ENCODE data around the gene PAGE1.

Gene PAGE1

DNA sequence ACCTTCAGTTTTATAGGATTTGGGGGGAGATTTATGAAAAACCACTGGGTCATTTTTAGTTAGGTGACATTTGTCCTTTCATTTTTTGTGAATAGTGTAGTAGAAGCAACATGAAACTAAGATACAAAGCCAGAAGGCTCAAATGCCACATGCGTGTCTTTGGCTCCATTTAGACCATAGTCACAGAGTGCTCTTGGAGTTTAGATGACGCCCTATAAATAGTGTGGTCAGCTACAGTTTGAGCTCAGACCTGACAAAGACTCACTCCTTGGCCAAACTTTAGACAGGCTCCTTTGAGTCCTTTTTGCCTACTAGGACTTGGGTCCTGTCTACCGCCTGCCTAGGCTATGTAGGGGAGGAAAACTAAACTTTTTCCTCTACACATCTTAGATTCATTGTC is 16.8 kb upstream of the PAGE1 start:
- Histone ChIP-seq H3K9ac (ENCODE audit: insufficient read length, low read depth) (no peak overlapping the region), H3K9me3 (ENCODE audit: insufficient read depth, low read length) (no peaks in the 10 kb centered on the region), H3K4me1 (ENCODE audit: insufficient read depth, insufficient read length) (peaks cover 3% of the 10 kb centered on the region), H3K27me3 (ENCODE audit: insufficient read depth, insufficient read length) (no peaks in the 10 kb centered on the region), H3K36me3 (ENCODE audit: insufficient read depth, insufficient read length, low read length) (no peaks in the 10 kb centered on the region), H3K4me3 (ENCODE audit: insufficient read length, low read depth) (no peak overlapping the region)
- no peak for DNase-seq (ENCODE audit: low read depth, low spot score)
- TF ChIP-seq SUZ12 (IDR thresholded peaks at IDR 0.05; ENCODE audit: extremely low read depth, insufficient read depth, insufficient read length), result no peak
- TF ChIP-seq ZNF274 (IDR thresholded peaks at IDR 0.05; ENCODE audit: low read depth, low read length), result no peak
- TF ChIP-seq YY1 (IDR thresholded peaks at IDR 0.05; ENCODE audit: insufficient read depth, insufficient read length), result no peak

DNA sequence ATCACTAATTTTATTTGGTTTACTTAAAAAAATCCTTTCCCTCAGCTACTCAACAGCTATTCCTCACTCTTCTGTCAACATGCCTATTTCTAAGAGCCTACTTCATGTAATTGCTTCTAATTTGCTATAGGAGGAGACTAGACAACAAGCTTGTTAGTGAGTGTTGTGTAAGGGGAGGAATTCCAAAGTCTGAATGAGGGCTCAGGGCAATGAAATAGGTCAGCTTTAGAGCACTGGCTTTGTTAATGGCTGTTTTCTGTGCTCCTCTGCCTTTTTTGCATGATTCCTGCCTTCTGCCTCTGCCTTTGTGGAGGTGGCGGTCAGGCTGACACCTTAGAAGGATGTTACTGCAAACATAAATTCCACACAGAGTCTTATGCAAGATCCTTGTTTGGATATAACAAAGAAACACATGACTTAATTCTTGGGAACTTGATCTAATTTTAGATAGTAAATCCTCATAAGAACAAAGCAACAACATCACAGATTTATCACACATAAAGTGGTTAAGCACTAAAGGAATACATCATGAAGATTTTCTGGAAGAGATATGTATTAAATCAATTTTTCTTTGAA is 15.0 kb upstream of the PAGE1 start:
- peak; percentile 33 for DNase-seq (ENCODE audit: low read depth, low spot score)
- H3K4me3 ChIP-seq (ENCODE audit: insufficient read length, low read depth), result no peak overlapping the region
- no peak overlapping the region for H3K9ac ChIP-seq (ENCODE audit: insufficient read length, low read depth)
- no peaks in the 10 kb centered on the region for H3K36me3 ChIP-seq (ENCODE audit: insufficient read depth, insufficient read length, low read length)
- TF ChIP-seq ZNF274 (IDR thresholded peaks at IDR 0.05; ENCODE audit: low read depth, low read length), result no peak
- TF ChIP-seq SUZ12 (IDR thresholded peaks at IDR 0.05; ENCODE audit: extremely low read depth, insufficient read depth, insufficient read length), result no peak
- TF ChIP-seq YY1 (IDR thresholded peaks at IDR 0.05; ENCODE audit: insufficient read depth, insufficient read length), result no peak
- H3K27me3 ChIP-seq (ENCODE audit: insufficient read depth, insufficient read length), result no peaks in the 10 kb centered on the region
- peaks cover 3% of the 10 kb centered on the region for H3K4me1 ChIP-seq (ENCODE audit: insufficient read depth, insufficient read length)
- no peaks in the 10 kb centered on the region for H3K9me3 ChIP-seq (ENCODE audit: insufficient read depth, low read length)

- Histone ChIP-seq H3K27me3 (ENCODE audit: insufficient read depth, insufficient read length) (no peaks in the 10 kb centered on the region), H3K4me3 (ENCODE audit: insufficient read length, low read depth) (no peak overlapping the region), H3K36me3 (ENCODE audit: insufficient read depth, insufficient read length, low read length) (no peaks in the 10 kb centered on the region), H3K4me1 (ENCODE audit: insufficient read depth, insufficient read length) (no peaks in the 10 kb centered on the region), H3K9ac (ENCODE audit: insufficient read length, low read depth) (no peak overlapping the region), H3K9me3 (ENCODE audit: insufficient read depth, low read length) (no peaks in the 10 kb centered on the region)
- no peak for TF ChIP-seq SUZ12 (IDR thresholded peaks at IDR 0.05; ENCODE audit: extremely low read depth, insufficient read depth, insufficient read length)
- TF ChIP-seq YY1 (IDR thresholded peaks at IDR 0.05; ENCODE audit: insufficient read depth, insufficient read length), result no peak
- TF ChIP-seq ZNF274 (IDR thresholded peaks at IDR 0.05; ENCODE audit: low read depth, low read length), result no peak
- no peak for DNase-seq (ENCODE audit: low read depth, low spot score)
Observed at GRCh38 chrX:49704691-49705404, 9.1 kb upstream of the PAGE1 start.

- H3K4me1 ChIP-seq (ENCODE audit: insufficient read depth, insufficient read length), result no peaks in the 10 kb centered on the region
- no peaks in the 10 kb centered on the region for H3K9me3 ChIP-seq (ENCODE audit: insufficient read depth, low read length)
- no peaks in the 10 kb centered on the region for H3K36me3 ChIP-seq (ENCODE audit: insufficient read depth, insufficient read length, low read length)
- no peak overlapping the region for H3K9ac ChIP-seq (ENCODE audit: insufficient read length, low read depth)
- DNase-seq (ENCODE audit: low read depth, low spot score), result no peak
- no peaks in the 10 kb centered on the region for H3K27me3 ChIP-seq (ENCODE audit: insufficient read depth, insufficient read length)
- H3K4me3 ChIP-seq (ENCODE audit: insufficient read length, low read depth), result no peak overlapping the region
- TF ChIP-seq SUZ12 (IDR thresholded peaks at IDR 0.05; ENCODE audit: extremely low read depth, insufficient read depth, insufficient read length) (no peak), YY1 (IDR thresholded peaks at IDR 0.05; ENCODE audit: insufficient read depth, insufficient read length) (no peak), ZNF274 (IDR thresholded peaks at IDR 0.05; ENCODE audit: low read depth, low read length) (no peak)
Observed at GRCh38 chrX:49701933-49702332, 6.1 kb upstream of the PAGE1 start.

GRCh38 chrX:49701323-49701722 is 5.5 kb upstream of the PAGE1 start:
- TF ChIP-seq ZNF274 (IDR thresholded peaks at IDR 0.05; ENCODE audit: low read depth, low read length), result no peak
- no peak for TF ChIP-seq SUZ12 (IDR thresholded peaks at IDR 0.05; ENCODE audit: extremely low read depth, insufficient read depth, insufficient read length)
- TF ChIP-seq YY1 (IDR thresholded peaks at IDR 0.05; ENCODE audit: insufficient read depth, insufficient read length), result no peak
- Histone ChIP-seq H3K9me3 (ENCODE audit: insufficient read depth, low read length) (no peaks in the 10 kb centered on the region), H3K36me3 (ENCODE audit: insufficient read depth, insufficient read length, low read length) (no peaks in the 10 kb centered on the region), H3K27me3 (ENCODE audit: insufficient read depth, insufficient read length) (no peaks in the 10 kb centered on the region), H3K4me3 (ENCODE audit: insufficient read length, low read depth) (no peak overlapping the region), H3K4me1 (ENCODE audit: insufficient read depth, insufficient read length) (no peaks in the 10 kb centered on the region), H3K9ac (ENCODE audit: insufficient read length, low read depth) (no peak overlapping the region)
- DNase-seq (ENCODE audit: low read depth, low spot score), result no peak

DNA sequence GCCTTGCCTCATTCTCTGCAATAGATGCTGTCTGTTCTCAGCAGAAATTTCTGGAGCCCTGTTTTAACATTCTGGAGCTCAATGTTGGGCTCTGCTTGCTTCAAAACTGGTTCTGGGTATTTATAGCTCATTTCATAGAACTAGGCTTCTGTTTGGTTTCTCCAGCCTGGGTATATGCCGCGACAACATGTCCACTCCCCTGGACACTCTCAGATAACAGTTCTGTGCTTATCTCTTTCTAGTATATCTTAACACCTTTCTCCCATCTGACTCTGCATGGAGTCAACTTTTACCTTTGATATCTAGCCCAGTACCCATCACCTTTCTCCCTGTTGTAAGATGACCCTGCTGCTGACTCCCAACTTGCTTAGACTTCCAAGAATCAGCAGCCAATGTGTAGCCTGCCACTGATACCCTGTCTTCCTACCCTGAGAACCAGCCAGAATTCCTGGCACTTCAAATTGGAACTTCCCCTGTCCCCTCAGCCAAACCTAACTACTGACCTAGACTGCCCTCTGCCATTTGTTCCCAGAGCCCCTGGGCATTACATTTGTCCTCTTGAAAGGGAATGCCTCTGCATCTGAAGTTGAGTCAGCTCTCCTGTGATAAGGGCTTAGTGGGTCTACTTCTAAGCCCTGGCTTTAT is 20.6 kb downstream of the PAGE1 start:
- Histone ChIP-seq H3K36me3 (ENCODE audit: insufficient read depth, insufficient read length, low read length) (no peaks in the 10 kb centered on the region), H3K4me1 (ENCODE audit: insufficient read depth, insufficient read length) (no peaks in the 10 kb centered on the region), H3K9me3 (ENCODE audit: insufficient read depth, low read length) (no peaks in the 10 kb centered on the region), H3K9ac (ENCODE audit: insufficient read length, low read depth) (no peak overlapping the region), H3K27me3 (ENCODE audit: insufficient read depth, insufficient read length) (no peaks in the 10 kb centered on the region), H3K4me3 (ENCODE audit: insufficient read length, low read depth) (no peak overlapping the region)
- no peak for TF ChIP-seq YY1 (IDR thresholded peaks at IDR 0.05; ENCODE audit: insufficient read depth, insufficient read length)
- DNase-seq (ENCODE audit: low read depth, low spot score), result no peak

GRCh38 chrX:49673394-49673793 is 22.4 kb downstream of the PAGE1 start:
- H3K27me3 ChIP-seq (ENCODE audit: insufficient read depth, insufficient read length), result no peaks in the 10 kb centered on the region
- TF ChIP-seq ZNF274 (IDR thresholded peaks at IDR 0.05; ENCODE audit: low read depth, low read length) (no peak), YY1 (IDR thresholded peaks at IDR 0.05; ENCODE audit: insufficient read depth, insufficient read length) (no peak), SUZ12 (IDR thresholded peaks at IDR 0.05; ENCODE audit: extremely low read depth, insufficient read depth, insufficient read length) (no peak)
- no peak for DNase-seq (ENCODE audit: low read depth, low spot score)

More at GRCh38 chrX:49673394-49673793, 22.4 kb downstream of the PAGE1 start:
- H3K9ac ChIP-seq (ENCODE audit: insufficient read length, low read depth), result no peak overlapping the region
- no peak overlapping the region for H3K4me3 ChIP-seq (ENCODE audit: insufficient read length, low read depth)
- no peaks in the 10 kb centered on the region for H3K4me1 ChIP-seq (ENCODE audit: insufficient read depth, insufficient read length)
- H3K9me3 ChIP-seq (ENCODE audit: insufficient read depth, low read length), result no peaks in the 10 kb centered on the region
- H3K36me3 ChIP-seq (ENCODE audit: insufficient read depth, insufficient read length, low read length), result no peaks in the 10 kb centered on the region
